H9 (cell line): ENCODE results near the gene ACKR3. TPM values are rescaled to one million over a fixed set of nuclear protein-coding genes. Genes with fewer than 3 reads are reported as not detected.

Experiments used
- DNase-seq: peaks from one replicate; pipeline ENCODE4 v3.0.0-alpha.2; 2017
- H2AFZ ChIP-seq: one replicate; pipeline ENCODE4 v1.6.1; 2013; ENCODE audit warnings: mild to moderate bottlenecking, low read length, control low read depth, moderate library complexity
- H2AK5ac ChIP-seq: 2 replicates; pipeline ENCODE4 v1.6.1; 2013; ENCODE audit warnings: low read length, control low read depth, mixed read lengths; ENCODE audit not compliant: insufficient read length
- H2BK120ac ChIP-seq: one replicate; pipeline ENCODE4 v1.6.1; 2013; ENCODE audit warnings: low read depth, mild to moderate bottlenecking, low read length, control low read depth, inconsistent platforms; ENCODE audit not compliant: poor library complexity, severe bottlenecking
- H2BK12ac ChIP-seq: 2 replicates; pipeline ENCODE4 v1.6.1; 2013; ENCODE audit warnings: low read length, control low read depth, mixed read lengths, low read depth; ENCODE audit not compliant: insufficient read length
- H2BK15ac ChIP-seq: 2 replicates; pipeline ENCODE4 v1.6.1; 2013; ENCODE audit warnings: low read depth, low read length, control low read depth
- H2BK20ac ChIP-seq: one replicate; pipeline ENCODE4 v1.6.1; 2013; ENCODE audit warnings: low read depth, mild to moderate bottlenecking, low read length, control low read depth, inconsistent platforms; ENCODE audit not compliant: poor library complexity, severe bottlenecking
- H2BK5ac ChIP-seq: 2 replicates; pipeline ENCODE4 v1.6.1; 2013; ENCODE audit warnings: low read length, control low read depth, mixed read lengths; ENCODE audit not compliant: insufficient read length
- H3K14ac ChIP-seq: 2 replicates; pipeline ENCODE4 v1.6.1; 2013; ENCODE audit warnings: low read length, control low read depth; ENCODE audit not compliant: insufficient read depth
- H3K18ac ChIP-seq: 2 replicates; pipeline ENCODE4 v1.6.1; 2013; ENCODE audit warnings: low read depth, mild to moderate bottlenecking, mixed read lengths, low read length, control low read depth; ENCODE audit not compliant: insufficient read length
- H3K23ac ChIP-seq: 2 replicates; pipeline ENCODE4 v1.6.1; 2013; ENCODE audit warnings: low read length, control low read depth, mixed read lengths, low read depth; ENCODE audit not compliant: insufficient read length
- H3K23me2 ChIP-seq: 2 replicates; pipeline ENCODE4 v1.6.1; 2013; ENCODE audit warnings: low read depth, mild to moderate bottlenecking, mixed read lengths, low read length, control low read depth; ENCODE audit not compliant: insufficient read length, poor library complexity, severe bottlenecking
- H3K27ac ChIP-seq: 2 replicates; pipeline ENCODE4 v1.5.1; 2013; ENCODE audit warnings: low read length, control low read depth, mixed read lengths, low read depth; ENCODE audit not compliant: insufficient read length
- H3K27me3 ChIP-seq: 2 replicates; pipeline ENCODE4 v1.6.1; 2013; ENCODE audit warnings: low read length, control low read depth, inconsistent platforms; ENCODE audit not compliant: insufficient read depth
- H3K4ac ChIP-seq: 2 replicates; pipeline ENCODE4 v1.6.1; 2013; ENCODE audit warnings: low read depth, mild to moderate bottlenecking, control low read depth, inconsistent platforms, low read length, moderate library complexity
- H3K4me1 ChIP-seq: 2 replicates; pipeline ENCODE4 v1.6.1; 2013; ENCODE audit warnings: low read length, control low read depth, inconsistent platforms; ENCODE audit not compliant: insufficient read depth
- H3K4me2 ChIP-seq: 2 replicates; pipeline ENCODE4 v1.6.1; 2013; ENCODE audit warnings: low read length, control low read depth, mixed read lengths; ENCODE audit not compliant: insufficient read length, insufficient read depth
- H3K56ac ChIP-seq: 2 replicates; pipeline ENCODE4 v1.6.1; 2013; ENCODE audit warnings: low read depth, mild to moderate bottlenecking, mixed read lengths, low read length, control low read depth; ENCODE audit not compliant: insufficient read length
- H3K79me1 ChIP-seq: 2 replicates; pipeline ENCODE4 v1.6.1; 2013; ENCODE audit warnings: low read depth, mild to moderate bottlenecking, moderate library complexity, low read length, control low read depth, inconsistent platforms; ENCODE audit not compliant: insufficient read depth, poor library complexity, severe bottlenecking
- H3K79me2 ChIP-seq: 2 replicates; pipeline ENCODE4 v1.6.1; 2013; ENCODE audit warnings: low read length, control low read depth, inconsistent platforms; ENCODE audit not compliant: insufficient read depth
- H3K9ac ChIP-seq: 2 replicates; pipeline ENCODE4 v1.6.1; 2013; ENCODE audit warnings: low read length, control low read depth, mixed read lengths; ENCODE audit not compliant: insufficient read length; ENCODE audit errors: extremely low read depth
- H3K9me3 ChIP-seq: one replicate; pipeline ENCODE4 v1.6.1; 2013; ENCODE audit warnings: low read depth, low read length, inconsistent platforms; ENCODE audit not compliant: control insufficient read depth
- H3T11ph ChIP-seq: one replicate; pipeline ENCODE4 v1.6.1; 2013; ENCODE audit warnings: mild to moderate bottlenecking, low read length, control low read depth, inconsistent platforms
- H4K20me1 ChIP-seq: one replicate; pipeline ENCODE4 v1.6.1; 2013; ENCODE audit not compliant: control insufficient read depth, insufficient read length, insufficient read depth
- H4K5ac ChIP-seq: 2 replicates; pipeline ENCODE4 v1.6.1; 2013; ENCODE audit warnings: low read depth, mild to moderate bottlenecking, mixed read lengths, low read length, control low read depth; ENCODE audit not compliant: insufficient read length
- H4K8ac ChIP-seq: replicated peaks from 2 replicates; pipeline ENCODE4 v1.6.1; 2013; ENCODE audit warnings: low read length, control low read depth, mixed read lengths, low read depth; ENCODE audit not compliant: insufficient read length
- H4K91ac ChIP-seq: 2 replicates; pipeline ENCODE4 v1.6.1; 2013; ENCODE audit warnings: low read depth, mild to moderate bottlenecking, moderate library complexity, mixed read lengths, low read length, control low read depth; ENCODE audit not compliant: insufficient read length
- H3K27ac Mint-ChIP-seq, 3 experiments: 2 replicates in 2 of 3; 3 replicates in 1 of 3; pipeline ENCODE4 v1.8.0; 2020 to 2021; ENCODE audit warnings: mixed read lengths in 3 of 3, mild to moderate bottlenecking in 1 of 3, moderate library complexity in 1 of 3
- H3K27me3 Mint-ChIP-seq: 2 replicates; pipeline ENCODE4 v1.8.0; 2021; ENCODE audit warnings: low read depth, mild to moderate bottlenecking, moderate library complexity, mixed read lengths
- H3K36me3 Mint-ChIP-seq, 3 experiments: 2 replicates in 2 of 3; 3 replicates in 1 of 3; pipeline ENCODE4 v1.8.0; 2020 to 2021; ENCODE audit warnings: low read depth in 3 of 3, mixed read lengths in 3 of 3; ENCODE audit not compliant: insufficient read depth in 1 of 3
- H3K4me1 Mint-ChIP-seq, 2 experiments: 2 replicates each; pipeline ENCODE4 v1.8.0; 2020; ENCODE audit warnings: mixed read lengths in 2 of 2
- H3K4me3 Mint-ChIP-seq, 2 experiments: 2 replicates in 1 of 2; 3 replicates in 1 of 2; pipeline ENCODE4 v1.8.0; 2020 to 2021; ENCODE audit warnings: mild to moderate bottlenecking in 2 of 2, mixed read lengths in 2 of 2, moderate library complexity in 1 of 2
- H3K9me3 Mint-ChIP-seq, 2 experiments: 2 replicates in 1 of 2; 3 replicates in 1 of 2; pipeline ENCODE4 v1.8.0; 2020; ENCODE audit warnings: mild to moderate bottlenecking in 2 of 2, mixed read lengths in 2 of 2, moderate library complexity in 1 of 2
- CTCF ChIP-seq: fragments of 200-600 bp; sonication (generic); conservative IDR thresholded peaks from 3 replicates; pipeline ENCODE4 v1.8.0; 2021; ENCODE audit warnings: antibody characterized with exemption, mild to moderate bottlenecking
- WGBS: extraction: QIAGEN DNeasy Blood & Tissue Kit; methylation state at CpG from one replicate; pipeline ENCODE4 v1.1.7; 2013; ENCODE audit warnings: missing lambda C conversion rate, low lambda C conversion rate, mixed read lengths; ENCODE audit not compliant: insufficient read length; ENCODE audit errors: extremely low coverage; 5-methylcytosine and 5-hydroxymethylcytosine counted together
- total RNA-seq: library from RNA; stranded (reverse); gene quantifications from 2 replicates; pipeline ENCODE4 v1.2.1, GENCODE V29; 2021

Gene ACKR3
- total RNA-seq, 1 experiment from 2014 or later = 0.44 TPM

- WGBS = no CpG with 5 or more reads among the region's 8 CpGs
- Histone ChIP-seq H2BK15ac (no peak overlapping the region), H3K4me1 (no peaks in the 10 kb centered on the region), H2AK5ac (no peak overlapping the region), H3K27me3 (no peaks in the 10 kb centered on the region), H3K4ac (no peak overlapping the region), H2BK120ac (no peak overlapping the region), H3K79me1 (no peaks in the 10 kb centered on the region), H4K5ac (no peak overlapping the region), H4K20me1 (no peaks in the 10 kb centered on the region), H3K18ac (no peak overlapping the region), H3K4me2 (no peak overlapping the region), H2BK12ac (no peak overlapping the region), H3K23ac (no peak overlapping the region), H3K23me2 (no peaks in the 10 kb centered on the region), H3K27ac (no peak overlapping the region), H2BK5ac (no peak overlapping the region), H2AFZ (no peak overlapping the region), H4K91ac (no peak overlapping the region), H4K8ac (no peak overlapping the region), H3K9ac (no peak overlapping the region), H3K79me2 (no peaks in the 10 kb centered on the region), H3K56ac (no peak overlapping the region), H3K9me3 (no peaks in the 10 kb centered on the region), H2BK20ac (no peak overlapping the region), H3K14ac (no peak overlapping the region), H3T11ph (no peak overlapping the region)
- Mint-ChIP-seq H3K9me3 (no peaks in the 10 kb centered on the region; a peak in 1 of 5 replicates), H3K4me3 (no peak overlapping the region), H3K4me1 (no peaks in the 10 kb centered on the region), H3K27ac (no peak overlapping the region), H3K27me3 (peaks cover 7% of the 10 kb centered on the region), H3K36me3 (no peaks in the 10 kb centered on the region; a peak in 1 of 7 replicates)
- no peak for DNase-seq
- TF ChIP-seq CTCF = no peak
Observed at GRCh38 chr2:236525411-236525997, 44.1 kb upstream of the ACKR3 start.
